Raji (cell line): ENCODE data around the gene ATP2B2.

ENCODE experiments used
- POLR2A ChIP-seq: IDR thresholded peaks from 2 replicates; pipeline ENCODE4 v1.6.1; 2011; ENCODE audit warnings: low read depth, low read length, control low read depth; ENCODE audit not compliant: insufficient read depth

ATP2B2 gene

GRCh38 chr3:10406414-10406813, 99.0 kb downstream of the ATP2B2 start:
- no peak for TF ChIP-seq POLR2A

- no peak for TF ChIP-seq POLR2A
Observed at GRCh38 chr3:10405816-10406215, 99.6 kb downstream of the ATP2B2 start.

- TF ChIP-seq POLR2A, result no peak
Observed at GRCh38 chr3:10404876-10405275, 100.5 kb downstream of the ATP2B2 start.

GRCh38 chr3:10404377-10404776, 101.0 kb downstream of the ATP2B2 start:
- TF ChIP-seq POLR2A, result no peak

GRCh38 chr3:10401990-10402761, 103.2 kb downstream of the ATP2B2 start:
- no peak for TF ChIP-seq POLR2A

GRCh38 chr3:10400749-10401495, 104.5 kb downstream of the ATP2B2 start:
- no peak for TF ChIP-seq POLR2A

GRCh38 chr3:10400050-10400748, 105.2 kb downstream of the ATP2B2 start:
- TF ChIP-seq POLR2A, result no peak

GRCh38 chr3:10399634-10400033, 105.8 kb downstream of the ATP2B2 start:
- TF ChIP-seq POLR2A, result no peak

GRCh38 chr3:10398341-10398740, 107.0 kb downstream of the ATP2B2 start:
- no peak for TF ChIP-seq POLR2A

- TF ChIP-seq POLR2A, result no peak
Observed at GRCh38 chr3:10397879-10398278, 107.5 kb downstream of the ATP2B2 start.

- no peak for TF ChIP-seq POLR2A
Observed at GRCh38 chr3:10396931-10397330, 108.5 kb downstream of the ATP2B2 start.

- no peak for TF ChIP-seq POLR2A
Observed at GRCh38 chr3:10396083-10396482, 109.3 kb downstream of the ATP2B2 start.

GRCh38 chr3:10395671-10396070, 109.7 kb downstream of the ATP2B2 start:
- TF ChIP-seq POLR2A, result no peak

- no peak for TF ChIP-seq POLR2A
Observed at GRCh38 chr3:10395196-10395595, 110.2 kb downstream of the ATP2B2 start.

GRCh38 chr3:10394491-10395025, 110.8 kb downstream of the ATP2B2 start:
- TF ChIP-seq POLR2A, result no peak
